Trophoblast cell (in vitro differentiated cells and primary cell): ENCODE results near the gene AOPEP.

Experiments
- DNase-seq, 2 donors: peaks; one replicate each; pipeline ENCODE4 v3.0.0-alpha.2; 2016
- H2AFZ ChIP-seq: 2 replicates; pipeline ENCODE4 v1.6.1; 2013; ENCODE audit warnings: low read length, moderate library complexity, mild to moderate bottlenecking; ENCODE audit not compliant: insufficient read depth, poor library complexity
- H2AK5ac ChIP-seq: 2 replicates; pipeline ENCODE4 v1.6.1; 2013; ENCODE audit warnings: mild to moderate bottlenecking, low read length
- H2BK120ac ChIP-seq: 2 replicates; pipeline ENCODE4 v1.6.1; 2013; ENCODE audit warnings: low read length, mild to moderate bottlenecking, moderate library complexity; ENCODE audit not compliant: insufficient read depth, poor library complexity
- H2BK12ac ChIP-seq: 2 replicates; pipeline ENCODE4 v1.6.1; 2013; ENCODE audit warnings: mild to moderate bottlenecking, low read length, moderate library complexity
- H2BK5ac ChIP-seq: 2 replicates; pipeline ENCODE4 v1.6.1; 2013; ENCODE audit warnings: low read length, low read depth, moderate library complexity, mild to moderate bottlenecking; ENCODE audit not compliant: poor library complexity
- H3K14ac ChIP-seq: 2 replicates; pipeline ENCODE4 v1.6.1; 2013; ENCODE audit warnings: mild to moderate bottlenecking, low read length
- H3K18ac ChIP-seq: 2 replicates; pipeline ENCODE4 v1.6.1; 2013; ENCODE audit warnings: mild to moderate bottlenecking, low read length
- H3K23ac ChIP-seq: 2 replicates; pipeline ENCODE4 v1.6.1; 2013; ENCODE audit warnings: low read length
- H3K27ac ChIP-seq: 2 replicates; pipeline ENCODE4 v1.5.1; 2013; ENCODE audit warnings: low read depth, mild to moderate bottlenecking, inconsistent platforms, low read length, moderate library complexity
- H3K27me3 ChIP-seq: 2 replicates; pipeline ENCODE4 v1.6.1; 2013; ENCODE audit warnings: inconsistent platforms, mild to moderate bottlenecking, low read length, moderate library complexity; ENCODE audit not compliant: insufficient read depth
- H3K36me3 ChIP-seq, 2 experiments: 1 replicate in 1 of 2; 2 replicates in 1 of 2; pipeline ENCODE4 v1.6.1; 2013; ENCODE audit warnings: low read length in 2 of 2, mild to moderate bottlenecking in 2 of 2, moderate library complexity in 1 of 2; ENCODE audit not compliant: insufficient read depth in 2 of 2, control insufficient read depth in 1 of 2
- H3K4ac ChIP-seq: 2 replicates; pipeline ENCODE4 v1.6.1; 2013; ENCODE audit warnings: low read depth, mild to moderate bottlenecking, low read length, moderate library complexity
- H3K4me1 ChIP-seq, 2 experiments: 1 replicate in 1 of 2; 2 replicates in 1 of 2; pipeline ENCODE4 v1.6.1; 2013; ENCODE audit warnings: low read length in 2 of 2, mild to moderate bottlenecking in 2 of 2, moderate library complexity in 1 of 2; ENCODE audit not compliant: insufficient read depth in 2 of 2, control insufficient read depth in 1 of 2
- H3K4me2 ChIP-seq: 2 replicates; pipeline ENCODE4 v1.6.1; 2013; ENCODE audit warnings: inconsistent platforms, mild to moderate bottlenecking, low read length, moderate library complexity
- H3K4me3 ChIP-seq: 2 replicates; pipeline ENCODE4 v1.5.1; 2013; ENCODE audit warnings: mild to moderate bottlenecking, low read depth, low read length, inconsistent platforms
- H3K79me1 ChIP-seq: one replicate; pipeline ENCODE4 v1.6.1; 2013; ENCODE audit warnings: low read length
- H3K79me2 ChIP-seq: 2 replicates; pipeline ENCODE4 v1.6.1; 2013; ENCODE audit warnings: low read length, mild to moderate bottlenecking; ENCODE audit not compliant: control insufficient read depth, insufficient read depth, poor library complexity
- H3K9ac ChIP-seq: 2 replicates; pipeline ENCODE4 v1.6.1; 2013; ENCODE audit warnings: mild to moderate bottlenecking, low read length
- H3K9me3 ChIP-seq: 2 replicates; pipeline ENCODE4 v1.6.1; 2013; ENCODE audit warnings: low read depth, mild to moderate bottlenecking, control low read depth, inconsistent platforms, low read length; ENCODE audit not compliant: insufficient read depth
- H4K12ac ChIP-seq: 2 replicates; pipeline ENCODE4 v1.6.1; 2013; ENCODE audit warnings: low read depth, mild to moderate bottlenecking, low read length, moderate library complexity
- H4K8ac ChIP-seq: 2 replicates; pipeline ENCODE4 v1.6.1; 2013; ENCODE audit warnings: low read depth, mild to moderate bottlenecking, low read length, moderate library complexity
- H4K91ac ChIP-seq: one replicate; pipeline ENCODE4 v1.6.1; 2013; ENCODE audit warnings: low read depth, mild to moderate bottlenecking, low read length, moderate library complexity
- WGBS: extraction: QIAGEN DNeasy Blood & Tissue Kit; methylation state at CpG from one replicate; pipeline ENCODE4 v1.1.7; 2013; ENCODE audit warnings: missing lambda C conversion rate; ENCODE audit not compliant: insufficient read length, insufficient coverage; ENCODE audit errors: extremely low coverage; 5-methylcytosine and 5-hydroxymethylcytosine counted together

Gene AOPEP

GRCh38 chr9:94743035-94743954 lies 16.8 kb downstream of the AOPEP start:
- no peaks in the 10 kb centered on the region for H3K79me1 ChIP-seq
- H3K36me3 ChIP-seq, result no peaks in the 10 kb centered on the region
- H4K8ac ChIP-seq, result no peak overlapping the region

GRCh38 chr9:94745806-94746540 lies 19.5 kb downstream of the AOPEP start:
- no CpG with 5 or more reads among the region's 8 CpGs for WGBS
- Histone ChIP-seq H3K4me2 (no peak overlapping the region), H3K14ac (no peak overlapping the region), H3K27ac (no peak overlapping the region), H3K79me2 (no peaks in the 10 kb centered on the region), H2BK12ac (no peak overlapping the region), H3K4ac (no peak overlapping the region), H3K79me1 (no peaks in the 10 kb centered on the region), H3K18ac (no peak overlapping the region), H2AFZ (no peak overlapping the region), H3K4me3 (no peak overlapping the region), H2AK5ac (no peak overlapping the region), H2BK5ac (no peak overlapping the region), H3K27me3 (no peaks in the 10 kb centered on the region), H3K36me3 (no peaks in the 10 kb centered on the region), H2BK120ac (no peak overlapping the region), H4K8ac (no peak overlapping the region), H3K23ac (no peak overlapping the region), H3K9ac (no peak overlapping the region), H4K12ac (no peak overlapping the region), H4K91ac (no peak overlapping the region), H3K4me1 (no peaks in the 10 kb centered on the region), H3K9me3 (no peaks in the 10 kb centered on the region)
- DNase-seq, result no peak

More at GRCh38 chr9:94743035-94743954, 16.8 kb downstream of the AOPEP start:
- Histone ChIP-seq H3K27me3 (no peaks in the 10 kb centered on the region), H4K91ac (no peak overlapping the region), H3K4ac (no peak overlapping the region), H3K23ac (no peak overlapping the region), H2BK12ac (no peak overlapping the region), H3K79me2 (no peaks in the 10 kb centered on the region), H2AK5ac (no peak overlapping the region), H3K14ac (no peak overlapping the region), H3K9me3 (no peaks in the 10 kb centered on the region), H4K12ac (no peak overlapping the region), H3K4me2 (no peak overlapping the region), H2BK5ac (no peak overlapping the region), H3K9ac (no peak overlapping the region), H3K4me1 (no peaks in the 10 kb centered on the region), H3K18ac (no peak overlapping the region), H3K4me3 (no peak overlapping the region), H3K27ac (no peak overlapping the region), H2AFZ (no peak overlapping the region), H2BK120ac (no peak overlapping the region)
- no CpG with 5 or more reads among the region's 6 CpGs for WGBS
- DNase-seq, result peak; percentile 58 to 80

GRCh38 chr9:94746541-94747370 lies 20.3 kb downstream of the AOPEP start:
- H2AK5ac ChIP-seq, result no peak overlapping the region
- H2BK120ac ChIP-seq, result no peak overlapping the region
- no peaks in the 10 kb centered on the region for H3K4me1 ChIP-seq
- no CpG with 5 or more reads among the region's 4 CpGs for WGBS
- no peak overlapping the region for H3K23ac ChIP-seq
- no peak overlapping the region for H3K4ac ChIP-seq
- H3K79me1 ChIP-seq, result no peaks in the 10 kb centered on the region
- H3K4me3 ChIP-seq, result no peak overlapping the region
- H3K36me3 ChIP-seq, result no peaks in the 10 kb centered on the region
- H3K9ac ChIP-seq, result no peak overlapping the region
- no peak overlapping the region for H2BK5ac ChIP-seq
- no peak overlapping the region for H4K8ac ChIP-seq
- no peaks in the 10 kb centered on the region for H3K9me3 ChIP-seq
- no peak overlapping the region for H3K4me2 ChIP-seq
- DNase-seq, result peak; percentile 35 to 69
- no peak overlapping the region for H4K91ac ChIP-seq
- H3K79me2 ChIP-seq, result no peaks in the 10 kb centered on the region
- H3K27me3 ChIP-seq, result no peaks in the 10 kb centered on the region
- no peak overlapping the region for H3K27ac ChIP-seq
- H2AFZ ChIP-seq, result no peak overlapping the region
- no peak overlapping the region for H3K18ac ChIP-seq
- no peak overlapping the region for H2BK12ac ChIP-seq
- no peak overlapping the region for H4K12ac ChIP-seq
- no peak overlapping the region for H3K14ac ChIP-seq

- Histone ChIP-seq H3K4ac (no peak overlapping the region), H2AK5ac (no peak overlapping the region), H3K4me1 (no peaks in the 10 kb centered on the region), H3K79me1 (no peaks in the 10 kb centered on the region), H3K36me3 (no peaks in the 10 kb centered on the region), H3K9ac (no peak overlapping the region), H3K27me3 (no peaks in the 10 kb centered on the region), H3K27ac (no peak overlapping the region), H2BK120ac (no peak overlapping the region), H4K12ac (no peak overlapping the region), H3K23ac (no peak overlapping the region), H3K9me3 (no peaks in the 10 kb centered on the region), H3K18ac (no peak overlapping the region), H2AFZ (no peak overlapping the region), H2BK5ac (no peak overlapping the region), H4K8ac (no peak overlapping the region), H3K4me2 (no peak overlapping the region), H3K4me3 (no peak overlapping the region), H2BK12ac (no peak overlapping the region), H4K91ac (no peak overlapping the region), H3K79me2 (no peaks in the 10 kb centered on the region), H3K14ac (no peak overlapping the region)
- no peak for DNase-seq
- no CpG with 5 or more reads among the region's 4 CpGs for WGBS
Observed at GRCh38 chr9:94754976-94755475, 28.5 kb downstream of the AOPEP start.
